Mucosa of rectum (tissue), 2 donors: ENCODE measurements around the gene RAD51B.

Source experiments
- H3K27ac ChIP-seq, 2 donors: one replicate each; pipeline ENCODE4 v1.7.0; 2013; ENCODE audit warnings: inconsistent platforms in 2 of 2, low read depth in 2 of 2, low read length in 2 of 2
- H3K27me3 ChIP-seq, 2 donors: one replicate each; pipeline ENCODE4 v1.7.0; 2013; ENCODE audit warnings: low read length in 2 of 2; ENCODE audit not compliant: control insufficient read depth in 2 of 2, insufficient read depth in 2 of 2
- H3K36me3 ChIP-seq, 2 donors: one replicate each; pipeline ENCODE4 v1.7.0; 2013; ENCODE audit warnings: low read length in 2 of 2; ENCODE audit not compliant: control insufficient read depth in 2 of 2, insufficient read depth in 2 of 2
- H3K4me1 ChIP-seq, 2 donors: one replicate each; pipeline ENCODE4 v1.7.0; 2013; ENCODE audit warnings: low read length in 2 of 2, mild to moderate bottlenecking in 1 of 2; ENCODE audit not compliant: control insufficient read depth in 2 of 2, insufficient read depth in 2 of 2
- H3K4me3 ChIP-seq, 2 donors: one replicate each; pipeline ENCODE4 v1.7.0; 2013; ENCODE audit warnings: low read length in 2 of 2
- H3K9ac ChIP-seq, 2 donors: one replicate each; pipeline ENCODE4 v1.7.0; 2013; ENCODE audit warnings: low read length in 2 of 2, low read depth in 1 of 2, mild to moderate bottlenecking in 1 of 2
- H3K9me3 ChIP-seq, 2 donors: one replicate each; pipeline ENCODE4 v1.7.0; 2013; ENCODE audit warnings: low read length in 2 of 2; ENCODE audit not compliant: control insufficient read depth in 2 of 2
- donor health status: healthy.
- donor health status: Normal muscosa, but diverticular disease.

Gene RAD51B

DNA sequence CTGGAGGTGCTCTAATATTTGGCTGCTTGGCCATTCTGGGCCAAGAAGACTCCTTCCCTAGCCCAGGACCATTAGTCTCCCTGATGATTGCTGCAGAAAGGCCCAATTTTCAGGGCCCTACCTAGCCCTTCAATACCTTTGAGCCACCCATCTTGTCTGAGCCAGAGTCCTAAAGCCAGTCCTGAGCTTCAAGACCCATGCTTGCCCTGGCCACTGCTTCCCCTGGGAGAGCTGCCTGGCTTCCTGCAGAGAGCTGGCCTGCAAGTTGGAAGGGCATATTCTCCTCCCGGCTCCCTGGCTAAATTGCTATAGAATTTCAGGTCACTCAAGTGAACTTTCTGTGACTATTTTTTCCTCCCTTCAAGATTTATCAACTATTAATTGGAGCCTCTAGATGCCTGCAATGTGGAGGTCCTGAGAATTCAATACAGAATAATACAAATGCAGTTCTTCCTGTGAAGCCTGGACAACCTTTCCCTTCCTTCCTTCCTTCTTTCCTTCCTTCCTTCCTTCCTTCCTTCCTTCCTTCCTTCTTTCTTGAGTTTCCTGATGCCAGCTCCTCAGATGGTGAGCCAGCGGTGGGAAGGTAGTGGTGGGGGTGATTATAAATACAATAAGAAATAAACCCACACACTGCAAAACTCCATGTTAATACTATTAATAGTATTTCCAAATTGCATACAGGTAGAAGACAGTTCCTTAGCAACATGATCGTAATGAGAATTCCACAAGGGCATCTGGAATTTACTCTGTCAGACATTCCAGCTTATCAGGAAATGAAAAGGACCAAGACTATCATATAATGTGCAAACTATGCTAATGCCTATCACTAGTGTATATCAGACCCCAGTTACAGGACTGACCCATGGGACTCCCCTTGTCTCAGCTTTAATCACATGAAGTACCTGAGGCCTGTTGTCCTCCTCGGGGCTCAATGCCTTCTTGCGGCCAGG is 865.2 kb downstream of the RAD51B start:
- H3K36me3 ChIP-seq: no peaks in the 10 kb centered on the region
- peak overlapping the region; percentile 50 to 75 for H3K27ac ChIP-seq
- no peaks in the 10 kb centered on the region for H3K27me3 ChIP-seq
- H3K4me3 ChIP-seq: no peak overlapping the region
- no peaks in the 10 kb centered on the region for H3K9me3 ChIP-seq
- peak overlapping the region in 1 of 2 donors; percentile 2 for H3K9ac ChIP-seq
- peaks cover 14 to 20% of the 10 kb centered on the region in 2 donors for H3K4me1 ChIP-seq

GRCh38 chr14:68685419-68686204 is 866.0 kb downstream of the RAD51B start:
- Histone ChIP-seq H3K4me1 (peaks cover 14 to 20% of the 10 kb centered on the region in 2 donors), H3K36me3 (no peaks in the 10 kb centered on the region), H3K4me3 (no peak overlapping the region), H3K27me3 (no peaks in the 10 kb centered on the region), H3K9me3 (no peaks in the 10 kb centered on the region), H3K27ac (peak overlapping the region; percentile 50 to 75), H3K9ac (peak overlapping the region in 1 of 2 donors; percentile 2)

GRCh38 chr14:68686205-68686465 is 866.6 kb downstream of the RAD51B start:
- Histone ChIP-seq H3K27ac (peak overlapping the region; percentile 38 to 75), H3K9ac (no peak overlapping the region), H3K36me3 (no peaks in the 10 kb centered on the region), H3K4me3 (no peak overlapping the region), H3K9me3 (no peaks in the 10 kb centered on the region), H3K4me1 (peaks cover 9 to 20% of the 10 kb centered on the region in 2 donors), H3K27me3 (no peaks in the 10 kb centered on the region)

- Histone ChIP-seq H3K27ac (no peak overlapping the region), H3K9me3 (no peaks in the 10 kb centered on the region), H3K27me3 (no peaks in the 10 kb centered on the region), H3K9ac (no peak overlapping the region), H3K36me3 (no peaks in the 10 kb centered on the region), H3K4me1 (peaks cover 9 to 18% of the 10 kb centered on the region in 2 donors), H3K4me3 (no peak overlapping the region)
These were observed 867.1 kb downstream of the RAD51B start for GRCh38 chr14:68686724-68687123.

GRCh38 chr14:68687746-68688145 is 868.2 kb downstream of the RAD51B start:
- no peak overlapping the region for H3K27ac ChIP-seq
- no peaks in the 10 kb centered on the region for H3K27me3 ChIP-seq
- peaks cover 9 to 13% of the 10 kb centered on the region in 2 donors for H3K4me1 ChIP-seq

GRCh38 chr14:68688872-68689371 is 869.3 kb downstream of the RAD51B start:
- H3K9ac ChIP-seq: no peak overlapping the region
- no peaks in the 10 kb centered on the region for H3K9me3 ChIP-seq
- no peak overlapping the region for H3K27ac ChIP-seq
- peaks cover 4 to 5% of the 10 kb centered on the region in 2 donors for H3K4me1 ChIP-seq
- H3K36me3 ChIP-seq: no peaks in the 10 kb centered on the region
- H3K4me3 ChIP-seq: no peak overlapping the region
- no peaks in the 10 kb centered on the region for H3K27me3 ChIP-seq

More at GRCh38 chr14:68687746-68688145, 868.2 kb downstream of the RAD51B start:
- H3K9ac ChIP-seq: no peak overlapping the region
- H3K4me3 ChIP-seq: no peak overlapping the region
- H3K9me3 ChIP-seq: no peaks in the 10 kb centered on the region
- H3K36me3 ChIP-seq: no peaks in the 10 kb centered on the region

DNA sequence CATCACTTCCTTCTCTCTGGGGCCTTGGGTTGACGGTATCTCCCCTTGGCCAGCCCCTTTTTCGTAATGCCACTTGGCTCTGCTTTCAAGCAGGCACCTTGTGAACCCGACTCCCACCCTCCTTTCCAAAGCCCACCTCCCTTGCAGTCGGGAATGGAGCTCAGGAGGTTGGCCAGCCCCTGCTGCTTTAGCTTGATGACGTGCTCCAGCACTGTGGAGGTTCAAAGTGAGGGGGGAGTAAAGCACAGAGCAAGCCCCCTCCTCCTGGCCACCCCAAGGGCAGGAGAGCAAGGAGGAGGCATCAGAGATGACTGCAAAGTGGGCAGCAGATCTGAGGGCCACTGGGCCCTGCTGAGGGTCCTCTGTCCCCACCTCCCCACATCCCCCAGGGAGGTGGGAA is 869.9 kb downstream of the RAD51B start:
- Histone ChIP-seq H3K9me3 (no peaks in the 10 kb centered on the region), H3K4me1 (peaks cover 2 to 5% of the 10 kb centered on the region in 2 donors), H3K27ac (no peak overlapping the region)

DNA sequence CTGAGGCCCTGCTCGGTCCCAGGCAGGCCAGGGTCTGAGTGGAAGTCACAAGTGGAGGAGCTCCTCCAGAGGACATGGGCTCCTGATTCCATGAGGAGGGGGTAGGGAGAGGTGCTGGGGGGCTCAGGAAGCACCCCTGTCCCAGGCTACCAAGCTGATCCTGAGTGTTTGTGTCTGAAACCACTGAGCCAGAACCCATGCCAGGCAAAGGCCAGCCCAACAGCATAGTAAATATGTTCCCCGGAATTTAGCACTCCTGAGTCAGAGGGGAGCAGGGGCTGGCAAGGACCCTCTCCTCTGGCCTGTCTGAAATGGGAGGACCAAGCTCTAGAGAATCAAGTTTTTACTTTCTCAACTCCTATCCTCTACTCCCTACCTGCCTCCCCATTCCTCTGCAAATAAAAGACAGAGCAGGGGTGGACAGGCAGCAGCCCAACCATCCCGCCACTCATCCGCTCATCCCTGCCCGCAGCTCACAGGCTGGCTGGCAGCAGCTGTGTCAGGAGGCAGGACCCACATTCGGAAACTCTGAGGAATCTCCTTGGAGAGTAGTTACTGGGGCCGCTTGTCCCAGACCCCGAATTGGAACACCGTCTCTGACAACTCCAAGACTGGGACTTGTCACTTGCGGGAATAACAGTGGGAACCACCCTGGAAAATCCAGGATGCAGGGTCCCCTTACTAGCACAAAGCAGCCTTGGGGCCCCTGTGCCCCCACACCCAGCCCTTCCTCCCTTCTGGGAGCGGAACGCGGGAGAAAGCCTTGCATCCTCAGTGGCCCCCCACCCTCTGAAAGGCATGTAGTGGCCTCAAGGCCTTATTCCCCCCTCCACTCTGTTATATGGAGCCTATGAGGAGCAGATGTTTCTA is 870.7 kb downstream of the RAD51B start:
- Histone ChIP-seq H3K27ac (no peak overlapping the region), H3K27me3 (no peaks in the 10 kb centered on the region), H3K4me1 (peaks cover 0 to 7% of the 10 kb centered on the region in 2 donors), H3K9ac (no peak overlapping the region), H3K4me3 (no peak overlapping the region), H3K36me3 (no peaks in the 10 kb centered on the region), H3K9me3 (no peaks in the 10 kb centered on the region)

More for the DNA sequence above, 869.9 kb downstream of the RAD51B start:
- H3K27me3 ChIP-seq: no peaks in the 10 kb centered on the region
- H3K4me3 ChIP-seq: no peak overlapping the region
- no peaks in the 10 kb centered on the region for H3K36me3 ChIP-seq
- no peak overlapping the region for H3K9ac ChIP-seq

DNA sequence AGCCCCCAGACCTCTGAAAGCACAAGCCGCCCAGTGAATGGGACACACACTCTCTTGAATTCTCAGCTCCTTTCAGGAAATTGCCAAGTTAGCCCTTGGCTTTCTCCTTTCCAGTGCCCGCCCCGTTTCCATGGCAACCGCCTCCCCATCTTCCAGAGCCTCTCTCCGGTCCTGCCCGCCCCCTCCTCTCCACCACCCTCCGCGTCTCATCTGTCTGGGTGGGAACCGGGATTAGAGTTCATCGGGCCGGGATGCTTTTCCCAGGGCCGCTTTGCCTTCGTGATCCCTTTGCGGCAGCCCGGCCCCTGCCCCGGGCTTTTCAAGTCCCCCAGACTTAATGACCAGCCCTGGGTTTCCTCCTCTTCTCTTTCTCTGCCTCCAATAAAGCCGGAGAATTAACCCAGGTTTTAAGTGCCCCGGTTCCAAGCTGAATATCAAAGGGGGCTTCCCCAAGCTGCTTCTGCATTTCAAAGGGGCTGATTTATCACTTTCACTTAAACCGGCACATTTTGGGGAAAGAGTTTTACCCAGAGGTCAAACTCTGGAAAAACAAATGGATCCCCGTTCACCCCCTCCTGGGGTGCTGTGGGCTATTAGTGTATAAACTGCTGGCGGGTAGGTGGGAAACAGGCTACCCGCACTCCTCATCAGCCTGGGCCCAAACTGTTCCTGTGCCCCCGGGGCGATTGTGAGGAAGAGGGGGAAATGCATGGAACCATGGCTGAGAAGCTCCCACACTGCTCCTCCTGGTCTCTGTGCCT is 871.6 kb downstream of the RAD51B start:
- Histone ChIP-seq H3K9me3 (no peaks in the 10 kb centered on the region), H3K27ac (no peak overlapping the region), H3K36me3 (no peaks in the 10 kb centered on the region), H3K27me3 (no peaks in the 10 kb centered on the region), H3K4me1 (peaks cover 0 to 7% of the 10 kb centered on the region in 2 donors), H3K4me3 (no peak overlapping the region), H3K9ac (no peak overlapping the region)
